HUES64 (cell line): ENCODE measurements around the gene DCN.

Source experiments
- H3K27ac ChIP-seq: 2 replicates; pipeline ENCODE4 v1.7.0; 2013; ENCODE audit warnings: low read depth, low read length, inconsistent platforms
- H3K27me3 ChIP-seq: 2 replicates; pipeline ENCODE4 v1.6.1; 2013; ENCODE audit warnings: mild to moderate bottlenecking, low read length; ENCODE audit not compliant: insufficient read depth
- H3K36me3 ChIP-seq: 2 replicates; pipeline ENCODE4 v1.6.1; 2013; ENCODE audit warnings: mild to moderate bottlenecking, low read length; ENCODE audit not compliant: insufficient read depth
- H3K4me1 ChIP-seq: 2 replicates; pipeline ENCODE4 v1.6.1; 2013; ENCODE audit warnings: mild to moderate bottlenecking, low read length, moderate library complexity; ENCODE audit not compliant: insufficient read depth
- H3K4me3 ChIP-seq: 2 replicates; pipeline ENCODE4 v1.5.1; 2013; ENCODE audit warnings: mild to moderate bottlenecking, low read length, moderate library complexity
- H3K9ac ChIP-seq: 2 replicates; pipeline ENCODE4 v1.6.1; 2013; ENCODE audit warnings: mild to moderate bottlenecking, low read depth, low read length
- H3K9me3 ChIP-seq: 2 replicates; pipeline ENCODE4 v1.6.1; 2013; ENCODE audit warnings: low read depth, low read length; ENCODE audit not compliant: insufficient read depth
- WGBS: fragments of 150-250, 120-280 bp; methylation state at CpG from one replicate; pipeline ENCODE4 v1.1.7; 2013; ENCODE audit warnings: missing lambda C conversion rate; 5-methylcytosine and 5-hydroxymethylcytosine counted together

Gene DCN

GRCh38 chr12:91173124-91173523 is 9.5 kb downstream of the DCN start:
- H3K27ac ChIP-seq = no peak overlapping the region
- no peak overlapping the region for H3K9ac ChIP-seq
- no peaks in the 10 kb centered on the region for H3K4me1 ChIP-seq
- no peak overlapping the region for H3K4me3 ChIP-seq
- WGBS = 73% methylated on average over 1 of the region's 1 CpG
- H3K36me3 ChIP-seq = no peaks in the 10 kb centered on the region
- no peaks in the 10 kb centered on the region for H3K27me3 ChIP-seq
- no peaks in the 10 kb centered on the region for H3K9me3 ChIP-seq

GRCh38 chr12:91172096-91172495 is 10.5 kb downstream of the DCN start:
- Histone ChIP-seq H3K9me3 (no peaks in the 10 kb centered on the region), H3K9ac (no peak overlapping the region), H3K4me1 (no peaks in the 10 kb centered on the region), H3K27ac (no peak overlapping the region), H3K36me3 (no peaks in the 10 kb centered on the region), H3K4me3 (no peak overlapping the region), H3K27me3 (no peaks in the 10 kb centered on the region)

GRCh38 chr12:91171476-91171875 is 11.1 kb downstream of the DCN start:
- no peaks in the 10 kb centered on the region for H3K4me1 ChIP-seq
- no peaks in the 10 kb centered on the region for H3K27me3 ChIP-seq
- no peaks in the 10 kb centered on the region for H3K9me3 ChIP-seq
- no peaks in the 10 kb centered on the region for H3K36me3 ChIP-seq
- H3K9ac ChIP-seq = no peak overlapping the region
- WGBS = 95% methylated on average over 2 of the region's 2 CpGs
- no peak overlapping the region for H3K4me3 ChIP-seq
- no peak overlapping the region for H3K27ac ChIP-seq

GRCh38 chr12:91163116-91163515 is 19.5 kb downstream of the DCN start:
- no peak overlapping the region for H3K27ac ChIP-seq
- H3K4me3 ChIP-seq = no peak overlapping the region
- no peaks in the 10 kb centered on the region for H3K36me3 ChIP-seq
- H3K9ac ChIP-seq = no peak overlapping the region
- H3K4me1 ChIP-seq = no peaks in the 10 kb centered on the region
- H3K27me3 ChIP-seq = no peaks in the 10 kb centered on the region
- H3K9me3 ChIP-seq = no peaks in the 10 kb centered on the region

GRCh38 chr12:91161009-91161408 is 21.6 kb downstream of the DCN start:
- H3K36me3 ChIP-seq = no peaks in the 10 kb centered on the region
- H3K4me3 ChIP-seq = no peak overlapping the region
- H3K9me3 ChIP-seq = no peaks in the 10 kb centered on the region
- H3K9ac ChIP-seq = no peak overlapping the region
- H3K4me1 ChIP-seq = no peaks in the 10 kb centered on the region
- H3K27me3 ChIP-seq = no peaks in the 10 kb centered on the region
- H3K27ac ChIP-seq = no peak overlapping the region

DNA sequence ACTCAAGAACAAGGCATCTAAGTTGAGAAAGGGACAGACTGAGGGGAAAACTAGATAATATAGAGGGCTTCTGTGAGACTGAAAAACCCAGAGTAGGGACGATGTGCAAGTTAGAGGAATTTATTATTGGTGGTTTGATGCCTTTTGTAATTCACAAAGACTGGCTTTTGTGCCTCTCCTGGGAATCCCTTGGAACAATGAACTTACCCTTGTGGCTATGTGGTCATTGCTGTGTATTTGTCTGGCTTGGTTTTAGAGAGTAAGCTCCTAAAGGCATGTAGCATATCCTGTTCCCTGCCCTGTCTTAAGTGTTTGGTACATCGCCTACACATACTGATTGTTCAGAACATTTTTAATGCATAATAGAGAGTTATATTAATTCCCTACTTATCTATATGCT is 26.6 kb downstream of the DCN start:
- Histone ChIP-seq H3K27me3 (no peaks in the 10 kb centered on the region), H3K27ac (no peak overlapping the region), H3K4me1 (no peaks in the 10 kb centered on the region), H3K9ac (no peak overlapping the region), H3K4me3 (no peak overlapping the region), H3K9me3 (no peaks in the 10 kb centered on the region), H3K36me3 (no peaks in the 10 kb centered on the region)
- 48% methylated on average over 1 of the region's 2 CpGs for WGBS

DNA sequence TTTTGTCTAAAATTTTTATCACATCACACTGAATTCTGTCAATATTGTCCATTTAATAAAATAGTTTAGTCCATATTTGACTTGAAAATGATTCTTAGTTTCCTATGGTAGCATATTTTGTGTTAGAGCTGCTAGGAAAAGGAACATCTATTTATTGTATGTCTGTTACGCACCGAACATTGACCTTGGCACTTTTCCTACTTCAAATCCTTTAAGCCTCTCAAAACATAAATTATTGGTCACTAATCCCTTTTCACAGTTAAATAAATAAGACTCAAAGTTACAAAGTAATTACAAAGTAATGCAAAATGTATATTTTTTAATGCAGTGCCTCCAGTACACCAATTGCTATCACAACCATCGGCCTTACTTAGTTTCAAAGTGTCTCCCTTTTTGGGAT is 28.5 kb downstream of the DCN start:
- Histone ChIP-seq H3K4me1 (no peaks in the 10 kb centered on the region), H3K27me3 (no peaks in the 10 kb centered on the region), H3K4me3 (no peak overlapping the region), H3K27ac (no peak overlapping the region), H3K9me3 (0 out of 2 replicates have a peak, but pooled peaks cover 3% of the 10 kb centered on the region), H3K9ac (no peak overlapping the region), H3K36me3 (no peaks in the 10 kb centered on the region)
- WGBS = 100% methylated on average over 2 of the region's 3 CpGs

DNA sequence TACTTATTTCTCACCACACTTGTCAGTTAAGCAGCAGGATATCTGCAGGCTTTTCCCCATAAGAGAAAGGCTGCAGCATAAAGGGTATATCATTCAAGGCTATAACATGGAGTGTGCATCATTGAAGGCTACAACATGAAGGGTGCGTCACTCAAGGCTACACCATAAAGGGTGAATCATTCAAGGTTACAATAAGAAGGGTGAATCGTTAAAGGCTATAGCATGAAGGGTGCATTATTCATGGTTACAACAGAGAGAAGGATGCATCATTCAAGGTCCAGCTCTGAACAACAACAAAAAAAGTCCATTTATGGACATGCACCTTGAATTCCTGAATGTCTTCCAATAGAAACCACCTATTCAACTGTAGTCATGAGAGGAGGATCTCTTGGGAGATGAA is 38.6 kb downstream of the DCN start:
- H3K27ac ChIP-seq = no peak overlapping the region

DNA sequence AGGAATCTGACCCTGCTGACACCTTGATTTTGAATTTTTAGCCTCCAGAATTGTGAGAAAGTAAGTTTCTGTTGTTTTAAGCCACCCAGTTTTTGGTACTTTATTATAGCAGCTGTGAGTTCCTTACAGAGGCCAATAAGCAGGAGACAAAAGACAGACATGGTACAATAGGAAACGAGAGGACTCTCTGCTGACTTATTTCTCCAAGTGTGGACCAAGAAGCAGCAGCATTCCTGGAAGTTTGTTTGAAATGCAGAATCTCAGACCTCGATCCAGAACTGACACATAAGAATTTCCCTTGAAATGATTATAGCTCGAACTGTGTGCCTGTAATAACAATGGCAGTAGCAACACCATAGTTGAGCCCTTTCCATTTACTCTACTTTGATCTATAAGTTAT is 39.4 kb downstream of the DCN start:
- H3K36me3 ChIP-seq = no peaks in the 10 kb centered on the region
- H3K4me3 ChIP-seq = no peak overlapping the region
- no peak overlapping the region for H3K27ac ChIP-seq
- 92% methylated on average over 3 of the region's 3 CpGs for WGBS
- no peak overlapping the region for H3K9ac ChIP-seq
- H3K4me1 ChIP-seq = no peaks in the 10 kb centered on the region
- H3K27me3 ChIP-seq = no peaks in the 10 kb centered on the region
- H3K9me3 ChIP-seq = no peaks in the 10 kb centered on the region

More for the DNA sequence above, 38.6 kb downstream of the DCN start:
- WGBS = 96% methylated on average over 2 of the region's 2 CpGs
- Histone ChIP-seq H3K4me3 (no peak overlapping the region), H3K4me1 (no peaks in the 10 kb centered on the region), H3K9ac (no peak overlapping the region), H3K36me3 (no peaks in the 10 kb centered on the region), H3K27me3 (no peaks in the 10 kb centered on the region), H3K9me3 (no peaks in the 10 kb centered on the region)

- Histone ChIP-seq H3K27me3 (no peaks in the 10 kb centered on the region), H3K9ac (no peak overlapping the region), H3K4me3 (no peak overlapping the region), H3K27ac (no peak overlapping the region), H3K9me3 (no peaks in the 10 kb centered on the region), H3K4me1 (no peaks in the 10 kb centered on the region), H3K36me3 (no peaks in the 10 kb centered on the region)
- WGBS = 97% methylated on average over 3 of the region's 3 CpGs
These were observed 40.4 kb downstream of the DCN start for GRCh38 chr12:91142221-91142631.

DNA sequence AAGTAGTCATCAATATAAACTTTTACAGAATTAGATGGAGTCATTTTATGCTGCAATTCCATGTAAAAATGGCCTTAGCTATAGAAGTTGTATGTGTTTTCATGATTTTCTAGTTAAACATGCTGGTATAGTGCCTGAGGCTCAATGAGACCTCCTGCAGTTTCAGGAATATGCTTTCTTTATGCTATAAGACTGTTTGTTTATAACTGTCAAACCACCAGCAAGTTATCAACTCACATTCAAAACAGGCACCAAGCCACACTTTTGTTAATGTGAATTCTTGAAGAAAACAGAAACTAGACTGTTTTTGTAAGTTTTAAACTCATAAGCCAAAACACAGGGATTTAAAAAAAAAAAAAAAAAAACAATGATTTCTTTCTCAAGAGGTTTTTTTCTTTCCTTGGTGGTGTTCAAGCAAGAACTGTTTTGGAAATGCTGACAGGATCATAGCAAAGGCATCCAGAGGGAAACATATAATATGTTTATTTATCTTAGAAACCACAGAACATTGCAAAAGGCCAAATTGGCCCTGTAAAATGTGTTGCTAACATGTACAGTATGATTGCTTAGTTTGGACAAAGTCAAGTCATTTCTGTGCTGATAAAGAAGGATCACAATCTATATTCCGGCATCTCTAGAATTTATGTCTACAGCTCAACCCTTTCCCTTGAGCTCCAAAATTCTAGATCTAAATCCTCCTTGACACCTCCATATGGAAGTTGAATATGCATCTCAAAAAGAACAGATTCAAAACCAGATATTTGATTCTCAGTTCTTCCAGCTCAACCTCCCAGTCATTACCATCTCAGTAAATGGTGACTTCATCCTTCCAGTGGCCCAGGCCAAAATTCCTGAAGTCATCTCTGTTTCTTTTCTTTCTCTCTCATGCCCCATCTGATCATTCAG is 42.3 kb downstream of the DCN start:
- Histone ChIP-seq H3K27ac (no peak overlapping the region), H3K36me3 (no peaks in the 10 kb centered on the region), H3K9ac (no peak overlapping the region), H3K4me3 (no peak overlapping the region), H3K4me1 (no peaks in the 10 kb centered on the region), H3K9me3 (no peaks in the 10 kb centered on the region), H3K27me3 (no peaks in the 10 kb centered on the region)
- WGBS = 88% methylated on average over 1 of the region's 1 CpG

DNA sequence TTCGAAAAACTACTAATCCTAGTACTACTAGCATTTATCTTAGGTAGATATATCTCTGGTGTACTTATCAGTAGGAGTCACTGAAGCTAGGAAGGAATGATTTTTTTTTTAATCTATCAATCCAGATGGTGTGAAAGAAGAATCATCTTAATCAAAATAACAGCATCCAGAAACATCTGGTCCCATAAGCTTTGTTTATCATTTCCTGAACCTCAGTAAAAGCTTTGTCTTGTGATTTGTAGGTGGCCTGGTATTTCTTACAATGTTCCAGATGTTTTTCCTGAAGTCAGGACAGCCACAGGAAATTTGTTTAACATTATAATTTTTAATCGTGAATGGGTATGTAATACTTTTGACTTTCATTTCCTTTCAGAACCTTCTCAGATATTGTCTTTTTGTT is 43.3 kb downstream of the DCN start:
- no peaks in the 10 kb centered on the region for H3K27me3 ChIP-seq
- no peak overlapping the region for H3K27ac ChIP-seq
- H3K9ac ChIP-seq = no peak overlapping the region
- WGBS = no CpG with 5 or more reads among the region's 2 CpGs
- no peaks in the 10 kb centered on the region for H3K36me3 ChIP-seq
- no peaks in the 10 kb centered on the region for H3K4me1 ChIP-seq
- no peak overlapping the region for H3K4me3 ChIP-seq
- no peaks in the 10 kb centered on the region for H3K9me3 ChIP-seq
